ENCODE data around the gene DAB2IP. TPM values are rescaled to one million over a fixed set of nuclear protein-coding genes. Genes with fewer than 3 reads are reported as not detected.

Gene DAB2IP
- total RNA-seq, 2 experiments from 2014 or later, result 0.06 TPM; not detected in 1

GRCh38 chr9:121711281-121711680, 59.8 kb downstream of the DAB2IP start:
- intact Hi-C loops (cut with DNase I, micrococcal nuclease), result no loop called here
- no peaks in the 10 kb centered on the region for H3K9me3 ChIP-seq (ENCODE audit: control insufficient read depth in 1 of 2, insufficient read depth in 1 of 2, low read length in 2 of 2)
- no peaks in the 10 kb centered on the region for H3K27me3 ChIP-seq (ENCODE audit: control insufficient read depth in 1 of 2, insufficient read depth in 2 of 2, low read length in 2 of 2)
- no peaks in the 10 kb centered on the region for H3K36me3 Mint-ChIP-seq (ENCODE audit: low read depth)
- ChIA-PET CTCF (no interaction called here), POLR2A (no interaction called here)
- no peak overlapping the region for H3K27ac Mint-ChIP-seq
- H3K27ac ChIP-seq (ENCODE audit: low read depth in 1 of 2, low read length in 2 of 2), result no peak overlapping the region
- no peak for TF ChIP-seq CTCF (IDR thresholded peaks at IDR 0.05)
- no peak overlapping the region for H3K4me3 Mint-ChIP-seq
- H3K27me3 Mint-ChIP-seq, result no peaks in the 10 kb centered on the region
- H3K9me3 Mint-ChIP-seq, result no peaks in the 10 kb centered on the region
- ATAC-seq (ENCODE audit: poor library complexity), result no peak
- no peaks in the 10 kb centered on the region for H3K4me1 Mint-ChIP-seq (ENCODE audit: low read depth)
- H3K4me3 ChIP-seq (ENCODE audit: low read length), result no peak overlapping the region
- no peaks in the 10 kb centered on the region for H3K36me3 ChIP-seq (ENCODE audit: insufficient read depth, low read length)
- H3K4me1 ChIP-seq (ENCODE audit: insufficient read depth, low read length), result no peaks in the 10 kb centered on the region
- no peak for DNase-seq

DNA sequence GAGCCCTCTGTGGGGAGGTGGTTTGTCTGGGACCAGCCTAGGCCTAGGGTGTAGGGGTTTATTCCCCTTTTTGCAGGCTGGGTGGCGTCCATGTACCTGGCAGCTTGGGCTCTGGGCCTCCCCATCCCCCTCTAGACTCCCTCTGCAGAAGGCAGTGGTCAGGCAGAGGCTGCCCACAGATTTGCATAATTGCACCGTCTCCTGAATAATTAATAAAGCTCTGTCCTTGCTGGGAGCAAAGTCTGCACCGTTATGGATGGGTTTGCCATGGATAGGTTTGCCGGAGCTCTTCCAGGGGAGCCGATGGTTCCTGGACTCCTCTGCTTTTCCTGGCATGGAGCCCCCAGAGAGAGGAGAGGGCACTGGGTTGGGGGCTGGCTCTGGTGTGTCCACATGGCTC, 60.4 kb downstream of the DAB2IP start:
- no peak overlapping the region for H3K4me3 ChIP-seq (ENCODE audit: low read length)

DNA sequence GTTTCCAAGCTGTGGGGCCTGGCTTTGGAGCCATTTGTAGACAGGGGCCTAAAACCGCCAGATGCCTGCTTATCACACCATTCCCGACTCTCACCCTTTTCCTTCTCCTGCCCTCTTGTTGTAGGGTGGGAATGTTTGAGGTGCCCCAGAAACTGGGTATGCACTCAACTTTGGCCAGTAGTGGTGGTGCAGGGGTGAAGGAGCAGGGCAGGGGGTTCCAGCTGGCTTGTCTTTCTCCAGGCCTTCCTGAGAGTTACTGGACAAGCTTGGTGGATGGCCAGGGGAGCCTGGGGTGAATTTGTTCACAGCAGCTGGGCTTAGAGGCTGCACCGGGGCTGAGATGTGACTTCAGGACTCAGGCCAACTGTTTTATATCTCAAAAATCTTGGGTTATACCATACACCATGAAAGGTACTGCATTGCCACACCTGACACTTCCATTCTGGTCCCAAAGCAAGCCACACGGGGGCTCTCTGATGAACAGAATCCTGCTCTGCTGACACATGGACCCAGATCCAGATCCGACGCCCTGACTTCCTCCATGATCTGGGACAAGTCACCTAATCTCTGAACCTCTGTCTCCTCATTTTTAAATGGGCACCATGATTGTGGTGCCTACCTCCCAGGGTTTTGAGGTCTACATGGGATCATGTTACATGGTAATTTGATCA, 62.1 kb downstream of the DAB2IP start:
- Histone ChIP-seq H3K4me1 (ENCODE audit: insufficient read depth, low read length) (no peaks in the 10 kb centered on the region), H3K4me3 (ENCODE audit: low read length) (no peak overlapping the region), H3K36me3 (ENCODE audit: insufficient read depth, low read length) (no peaks in the 10 kb centered on the region), H3K9me3 (ENCODE audit: control insufficient read depth in 1 of 2, insufficient read depth in 1 of 2, low read length in 2 of 2) (no peaks in the 10 kb centered on the region), H3K27ac (ENCODE audit: low read depth in 1 of 2, low read length in 2 of 2) (no peak overlapping the region), H3K27me3 (ENCODE audit: control insufficient read depth in 1 of 2, insufficient read depth in 2 of 2, low read length in 2 of 2) (no peaks in the 10 kb centered on the region)
- intact Hi-C loops (cut with DNase I, micrococcal nuclease), result no loop called here
- no peak for TF ChIP-seq CTCF (IDR thresholded peaks at IDR 0.05)
- POLR2A ChIA-PET, result no interaction called here
- Mint-ChIP-seq H3K4me1 (ENCODE audit: low read depth) (no peaks in the 10 kb centered on the region), H3K4me3 (no peak overlapping the region), H3K9me3 (no peaks in the 10 kb centered on the region), H3K36me3 (ENCODE audit: low read depth) (no peaks in the 10 kb centered on the region), H3K27me3 (no peaks in the 10 kb centered on the region), H3K27ac (no peak overlapping the region)
- ATAC-seq (ENCODE audit: poor library complexity), result no peak
- CTCF ChIA-PET, result no interaction called here
- no peak for DNase-seq

More for the DNA sequence above, 60.4 kb downstream of the DAB2IP start:
- Histone ChIP-seq H3K27me3 (ENCODE audit: control insufficient read depth in 1 of 2, insufficient read depth in 2 of 2, low read length in 2 of 2) (no peaks in the 10 kb centered on the region), H3K27ac (ENCODE audit: low read depth in 1 of 2, low read length in 2 of 2) (no peak overlapping the region), H3K9me3 (ENCODE audit: control insufficient read depth in 1 of 2, insufficient read depth in 1 of 2, low read length in 2 of 2) (no peaks in the 10 kb centered on the region), H3K4me1 (ENCODE audit: insufficient read depth, low read length) (no peaks in the 10 kb centered on the region), H3K36me3 (ENCODE audit: insufficient read depth, low read length) (no peaks in the 10 kb centered on the region)
- intact Hi-C loops (cut with DNase I, micrococcal nuclease), result no loop called here
- H3K27me3 Mint-ChIP-seq, result no peaks in the 10 kb centered on the region
- POLR2A ChIA-PET, result no interaction called here
- H3K27ac Mint-ChIP-seq, result no peak overlapping the region
- no peak overlapping the region for H3K4me3 Mint-ChIP-seq
- DNase-seq, result no peak
- H3K4me1 Mint-ChIP-seq (ENCODE audit: low read depth), result no peaks in the 10 kb centered on the region
- no peaks in the 10 kb centered on the region for H3K36me3 Mint-ChIP-seq (ENCODE audit: low read depth)
- ATAC-seq (ENCODE audit: poor library complexity), result no peak
- TF ChIP-seq CTCF (IDR thresholded peaks at IDR 0.05), result no peak
- CTCF ChIA-PET, result no interaction called here
- H3K9me3 Mint-ChIP-seq, result no peaks in the 10 kb centered on the region

All from CD4-positive, alpha-beta T cell (primary cell).